ENCODE results near the gene SND1.
"Not testable (repeated sequence)": the region's sequence is repeated elsewhere in the genome, so short reads cannot be mapped to it uniquely, and the experiment has no call there.

Gene SND1

DNA sequence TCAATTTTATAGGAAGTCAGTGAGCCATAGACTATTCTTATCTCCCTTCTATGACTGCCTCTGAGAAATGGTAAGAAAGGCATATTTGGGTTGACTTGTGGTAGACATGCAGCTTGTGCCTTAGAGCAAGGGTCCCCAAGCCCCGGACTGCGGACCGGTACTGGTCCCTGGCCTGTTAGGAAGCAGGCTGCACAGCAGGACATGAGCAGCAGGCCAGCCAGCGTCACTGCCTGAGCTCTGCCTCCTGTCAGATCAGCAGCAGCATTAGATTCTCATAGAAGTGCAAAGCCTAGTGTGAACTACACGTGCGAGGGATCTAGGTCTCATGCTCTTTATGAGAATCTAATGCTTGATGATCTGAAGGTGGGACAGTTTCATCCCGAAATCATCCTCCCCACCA, 180.6 kb downstream of the SND1 start:
- no peak for DNase-seq (ENCODE audit: low spot score)

DNA sequence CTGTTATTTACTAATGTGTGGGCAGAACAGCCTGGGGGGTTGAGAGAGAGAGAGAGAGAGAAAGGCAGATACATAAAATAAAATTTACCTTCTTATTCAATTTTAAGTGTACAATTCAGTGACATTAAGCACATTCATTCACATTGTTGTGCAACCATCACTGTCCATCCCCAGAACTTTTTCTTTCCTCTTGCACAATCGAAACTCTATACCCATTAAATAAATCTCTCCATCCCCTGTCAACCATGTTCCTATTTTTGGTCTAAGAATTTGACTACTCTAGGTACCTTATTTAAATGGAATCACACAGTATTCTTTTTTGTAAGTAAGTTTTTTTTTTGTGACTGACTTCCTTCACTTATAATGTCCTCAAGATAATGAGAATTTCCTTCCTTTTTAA, 181.6 kb downstream of the SND1 start:
- no peak for DNase-seq (ENCODE audit: low spot score)

DNA sequence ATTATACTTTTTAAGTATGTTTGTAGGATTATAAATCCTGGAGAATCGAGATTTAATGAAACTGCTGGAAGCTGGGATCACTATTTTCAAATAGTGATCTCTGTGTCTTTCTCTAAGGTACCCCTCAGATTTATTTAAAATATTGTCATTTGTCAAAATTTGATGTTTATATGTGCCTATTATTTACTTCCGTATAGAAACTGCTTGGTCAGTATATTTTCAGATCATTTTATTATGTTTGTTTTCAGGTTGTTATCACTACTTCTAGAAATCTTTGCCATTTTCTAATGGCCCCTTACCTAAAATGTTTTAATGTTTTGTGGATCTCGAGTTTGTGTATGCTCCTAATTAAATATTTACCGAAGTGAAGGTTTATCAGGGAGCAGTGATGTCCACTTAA, 183.7 kb downstream of the SND1 start:
- no peak for DNase-seq (ENCODE audit: low spot score)

DNA sequence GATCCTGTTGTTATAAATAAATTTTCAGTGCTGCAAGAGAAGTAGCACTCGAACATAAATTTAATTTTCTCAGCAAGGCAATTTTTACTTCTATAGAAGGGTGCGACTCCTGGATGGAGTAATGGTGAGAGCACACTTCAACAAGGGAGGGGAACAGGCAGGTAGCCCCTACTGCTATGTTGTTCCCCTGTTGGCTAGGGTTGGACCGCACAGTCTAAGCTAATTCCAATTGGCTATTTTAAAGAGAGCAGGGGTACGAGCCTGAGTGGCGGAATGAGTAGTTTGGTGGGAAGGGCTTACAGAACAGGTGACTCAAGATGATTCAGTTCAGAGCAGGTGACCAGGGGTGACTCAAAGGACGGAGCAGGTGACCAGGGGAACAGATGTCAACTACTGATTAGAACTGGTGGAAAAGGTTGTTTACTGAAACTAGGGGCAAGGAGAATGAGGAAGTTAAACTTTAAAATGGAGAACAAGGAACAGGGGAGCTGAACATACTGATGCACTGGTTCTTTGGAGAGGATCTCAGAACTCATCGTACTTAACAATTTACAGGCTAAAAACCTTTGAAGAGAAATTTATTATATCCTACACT, 185.9 kb downstream of the SND1 start:
- not testable (repeated sequence) for DNase-seq (ENCODE audit: low spot score)

DNA sequence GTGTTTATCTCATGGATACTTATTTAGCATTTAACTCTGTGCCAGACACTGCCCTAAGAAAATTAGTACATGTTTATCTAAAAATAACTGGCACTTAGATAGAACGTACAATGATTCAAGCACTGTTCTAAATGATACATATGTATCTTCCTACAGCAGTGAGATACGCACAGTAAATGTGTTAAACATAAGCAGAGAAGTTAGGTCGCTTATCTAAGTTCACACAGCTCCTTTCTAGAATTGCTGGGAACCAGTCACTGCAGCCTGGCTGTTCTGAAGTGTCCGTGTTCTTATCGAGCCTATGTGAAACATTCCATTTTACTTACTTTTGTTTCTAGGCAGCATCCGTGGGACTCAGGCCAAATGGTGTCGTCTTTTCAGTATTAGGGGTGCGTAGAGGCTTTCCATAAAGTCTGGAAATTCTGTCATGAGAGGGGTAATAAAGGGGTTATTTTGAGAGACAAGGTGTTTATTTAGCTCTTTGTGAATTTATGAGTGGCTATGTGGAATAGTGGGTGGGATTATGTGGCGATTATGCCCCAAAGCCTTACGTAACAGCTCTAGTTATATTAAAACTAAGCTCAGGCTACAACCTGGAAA, 186.9 kb downstream of the SND1 start:
- DNase-seq (ENCODE audit: low spot score) = no peak

DNA sequence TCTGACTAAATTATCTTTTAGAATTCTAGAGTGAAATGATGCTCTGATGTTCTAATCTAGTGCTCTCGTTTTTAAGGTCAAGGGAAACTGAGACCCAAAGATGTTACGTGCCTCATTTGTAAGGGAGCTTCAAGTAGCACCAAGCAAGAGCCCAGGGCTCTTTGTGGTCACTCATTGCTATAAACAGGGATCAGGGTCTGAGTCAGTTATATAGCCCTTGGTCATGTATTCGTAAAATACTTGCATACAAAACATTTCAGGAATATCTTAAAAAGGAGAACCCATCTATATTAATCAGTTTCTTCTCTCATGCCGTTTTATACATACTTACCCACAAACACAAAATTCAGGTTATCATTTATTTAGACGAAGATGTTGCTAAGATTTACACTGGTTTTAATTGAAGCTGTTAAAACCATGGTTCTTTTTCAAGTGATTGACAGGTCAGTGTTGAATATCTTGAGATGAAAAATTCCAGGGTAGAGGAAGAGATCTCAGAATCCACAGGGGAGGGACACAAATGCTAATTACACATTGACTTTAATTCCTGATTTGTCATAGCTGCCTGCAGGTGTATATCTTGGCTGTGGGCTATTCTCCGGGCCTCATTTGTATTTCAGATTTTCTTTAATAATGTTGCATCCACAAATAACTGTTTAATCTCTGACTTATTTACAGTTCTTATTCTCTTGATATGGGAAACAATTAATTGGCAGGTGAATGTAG, 188.4 kb downstream of the SND1 start:
- DNase-seq (ENCODE audit: low spot score) = no peak

DNA sequence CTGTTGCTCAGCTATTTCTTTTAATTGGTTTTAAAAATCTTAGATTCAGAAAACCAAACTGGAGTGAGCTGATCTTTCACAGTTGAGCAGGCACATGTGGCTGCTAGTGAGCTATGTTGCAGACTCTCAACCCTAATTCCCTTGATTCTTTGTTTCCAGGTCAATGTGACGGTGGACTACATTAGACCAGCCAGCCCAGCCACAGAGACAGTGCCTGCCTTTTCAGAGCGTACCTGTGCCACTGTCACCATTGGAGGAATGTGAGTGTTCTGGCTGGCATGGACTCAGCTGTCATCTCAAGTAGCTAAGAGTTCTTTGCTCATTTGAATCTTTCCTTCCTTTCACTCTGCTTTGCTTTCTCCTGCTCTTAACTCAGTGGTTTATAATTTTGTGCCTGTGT, 192.2 kb downstream of the SND1 start:
- DNase-seq (ENCODE audit: low spot score) = no peak

DNA sequence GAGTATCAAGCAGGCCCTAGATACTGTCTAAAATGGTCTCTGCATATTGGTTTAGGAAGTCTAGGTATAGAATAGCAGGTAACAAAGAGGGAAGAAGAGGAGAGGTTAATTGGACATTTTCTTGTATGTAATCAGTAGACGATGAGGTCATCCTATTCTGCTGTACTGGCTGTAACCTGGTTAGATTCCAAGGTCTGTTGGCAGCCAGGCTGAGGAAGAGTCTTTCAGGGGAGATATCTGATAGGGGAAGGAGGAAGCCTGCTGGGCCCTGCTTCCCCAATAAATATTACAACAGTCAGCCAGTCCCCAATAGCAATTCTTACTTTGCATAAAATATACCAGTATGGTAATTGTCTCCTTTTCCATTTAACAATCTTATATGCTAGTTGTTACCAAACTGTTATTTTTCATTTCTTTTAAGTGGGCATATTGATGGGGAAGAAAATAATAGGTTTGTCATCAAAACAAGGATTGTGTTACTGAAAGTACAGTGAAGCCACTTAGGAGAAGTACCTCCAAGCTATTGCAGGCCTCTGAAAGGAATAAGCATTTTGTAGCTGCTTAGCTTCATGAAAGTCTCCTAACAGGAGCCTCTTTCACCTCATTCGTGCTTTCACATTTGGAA, 192.8 kb downstream of the SND1 start:
- DNase-seq (ENCODE audit: low spot score) = no peak

DNA sequence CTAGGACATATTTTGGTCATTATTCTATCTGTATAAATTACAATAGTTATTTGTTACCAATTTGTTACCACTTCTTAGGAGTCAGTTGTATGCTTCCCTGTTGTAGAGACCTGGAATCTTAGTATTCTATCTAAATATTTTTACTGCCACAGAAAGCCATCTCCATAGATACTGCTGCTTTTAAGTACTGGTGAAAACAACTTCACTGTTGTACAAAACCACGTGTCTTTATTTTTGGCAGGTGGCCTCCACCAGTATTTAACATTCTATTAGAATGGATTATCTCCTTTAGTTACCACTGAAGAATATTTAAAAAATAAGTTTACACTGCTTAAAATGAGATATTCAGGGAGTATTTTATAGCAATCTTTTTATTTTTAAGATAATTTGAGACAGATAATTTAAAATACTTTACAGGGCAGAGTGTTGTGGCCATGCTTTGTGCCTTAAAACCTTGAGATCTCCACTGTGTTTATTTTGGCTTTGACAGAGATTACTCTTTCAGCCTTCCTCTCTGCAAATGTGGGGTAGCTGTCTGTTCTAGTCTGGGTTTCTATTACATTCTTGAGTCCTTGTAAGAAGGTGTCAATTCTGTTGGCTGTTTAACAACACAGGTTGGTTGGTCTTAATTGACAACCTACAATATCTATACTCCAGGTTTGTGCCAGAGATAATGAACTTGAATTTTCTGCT, 193.7 kb downstream of the SND1 start:
- DNase-seq (ENCODE audit: low spot score) = no peak

DNA sequence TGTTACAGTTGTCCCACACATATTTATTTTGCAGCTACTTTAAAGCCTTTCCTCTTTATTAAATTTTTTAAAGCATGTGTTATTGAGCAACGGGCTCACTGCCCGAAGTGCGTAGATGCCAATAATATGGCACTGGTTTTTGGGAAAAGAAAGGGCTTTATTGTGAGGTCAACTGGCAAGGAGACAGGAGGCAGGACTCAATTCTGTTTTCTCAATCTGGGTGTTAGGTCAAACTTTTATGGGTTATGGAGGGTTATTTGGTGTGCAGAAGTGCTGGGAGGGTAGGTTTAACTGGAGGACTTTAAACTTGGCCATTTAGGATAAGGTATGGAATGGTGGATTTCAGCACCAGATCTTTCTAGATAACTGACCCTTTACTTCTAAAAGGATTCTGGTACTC, 195.6 kb downstream of the SND1 start:
- DNase-seq (ENCODE audit: low spot score) = no peak

DNA sequence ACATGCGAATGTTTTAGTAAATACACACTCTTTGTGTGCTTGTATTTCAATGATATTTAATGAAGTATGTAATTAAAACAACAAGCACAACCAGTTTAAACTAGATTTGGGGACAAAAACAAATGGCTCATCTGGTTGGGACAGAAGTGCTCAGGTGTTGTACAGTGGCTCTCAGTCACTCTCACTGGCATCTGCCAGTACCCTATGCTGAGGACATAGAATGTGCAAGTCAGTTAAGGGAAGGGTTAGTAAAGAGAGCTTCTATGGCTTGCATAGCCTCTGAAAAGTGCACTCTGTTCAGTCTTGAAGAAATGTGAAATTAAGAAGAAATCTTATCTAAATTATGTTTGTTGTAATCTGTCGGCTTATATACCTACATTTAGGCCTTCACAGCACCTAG, 196.2 kb downstream of the SND1 start:
- no peak for DNase-seq (ENCODE audit: low spot score)

DNA sequence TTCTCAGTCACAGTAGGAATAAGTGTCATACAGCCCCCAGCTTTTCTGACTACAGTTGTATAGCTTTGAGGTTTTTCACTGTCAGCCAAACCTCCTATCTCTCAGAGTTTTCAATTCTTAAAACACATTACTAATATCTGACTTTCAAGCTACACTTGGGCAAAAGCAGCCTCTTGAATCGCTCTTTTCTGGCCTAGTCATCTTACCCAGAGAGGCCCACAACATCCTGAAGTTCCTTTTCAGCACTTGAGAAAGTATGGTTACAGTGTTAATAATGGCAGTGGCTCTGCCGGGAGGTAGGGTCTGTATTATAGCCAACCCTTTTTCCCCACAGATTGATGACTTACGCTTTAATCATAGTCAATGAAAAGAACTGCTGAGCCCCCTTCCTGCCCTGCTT, 198.2 kb downstream of the SND1 start:
- DNase-seq (ENCODE audit: low spot score) = no peak

DNA sequence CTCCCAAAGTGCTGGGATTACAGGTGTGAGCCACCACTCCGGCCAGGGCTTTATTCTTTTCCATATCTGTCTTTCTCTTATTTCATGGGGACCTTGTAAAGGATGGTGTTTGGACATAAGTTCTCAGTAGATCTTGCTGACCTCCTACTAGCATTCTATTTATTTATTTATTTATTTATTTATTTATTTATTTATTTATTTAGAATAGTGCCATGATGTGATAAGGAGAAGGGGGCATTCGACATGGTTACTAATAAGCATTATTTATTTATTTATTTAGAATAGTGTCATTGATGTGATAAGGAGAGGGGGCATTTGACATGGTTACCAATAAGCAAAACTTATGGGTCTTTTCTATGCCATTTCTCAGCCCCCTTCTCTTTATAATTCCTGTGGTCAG, 202.4 kb downstream of the SND1 start:
- no peak for DNase-seq (ENCODE audit: low spot score)

DNA sequence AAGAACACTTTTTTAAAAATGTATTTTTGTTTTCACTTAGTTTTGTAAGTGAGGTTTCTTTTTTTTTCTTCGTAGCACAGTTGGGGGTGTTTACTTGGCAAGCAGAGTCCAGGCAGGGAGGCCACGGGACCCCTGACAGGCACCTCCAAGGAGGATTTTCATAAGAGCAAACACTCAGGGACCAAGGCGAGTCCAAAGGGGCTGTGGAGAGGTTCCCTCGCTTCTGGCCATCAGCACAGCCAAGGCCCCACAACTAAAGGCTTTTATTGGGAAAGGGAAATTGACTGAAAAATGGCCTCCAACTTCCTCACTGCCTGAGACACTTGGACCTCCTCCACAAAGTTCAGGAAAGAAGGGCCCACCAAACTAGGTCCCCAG, 205.5 kb downstream of the SND1 start:
- DNase-seq (ENCODE audit: low spot score) = no peak

DNA sequence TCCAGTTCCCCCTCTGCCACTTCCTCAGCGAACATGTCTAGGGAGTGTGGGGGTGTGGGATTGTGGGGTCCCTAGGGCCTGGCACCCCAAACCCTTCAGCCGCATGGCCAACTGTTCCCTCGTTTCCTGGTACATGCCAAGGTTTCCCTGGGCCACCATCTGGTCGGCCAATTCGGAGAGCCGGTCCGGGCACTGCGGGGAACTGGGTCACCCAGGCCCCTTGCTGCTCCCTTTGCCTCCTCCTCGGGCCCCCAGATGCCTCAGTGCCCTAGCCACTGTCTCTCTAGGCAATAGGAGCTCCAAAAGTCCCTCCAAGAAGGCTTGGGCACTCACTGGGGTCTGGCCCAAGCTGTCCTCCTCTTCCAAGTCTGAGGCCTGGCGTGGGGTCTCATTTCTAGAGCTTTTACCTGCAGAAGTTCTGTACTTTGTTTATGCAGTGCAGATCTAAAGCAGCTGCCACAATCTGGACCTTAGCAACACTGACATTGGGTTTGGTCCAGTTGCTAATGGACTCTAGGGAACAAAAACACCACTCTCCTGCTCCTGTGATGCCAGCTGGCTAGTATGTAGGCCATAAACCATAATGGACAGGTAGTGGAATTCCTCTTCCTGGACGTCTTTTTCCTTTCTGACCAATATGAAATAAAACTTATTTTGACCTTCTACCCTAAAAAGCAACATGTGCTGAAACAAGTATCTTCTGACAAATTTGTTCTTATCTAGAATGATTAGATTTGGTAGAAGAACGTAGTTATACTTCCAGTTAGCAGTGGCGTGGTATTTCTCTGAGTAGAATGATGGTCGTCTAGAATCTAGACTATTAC, 206.3 kb downstream of the SND1 start:
- no peak for DNase-seq (ENCODE audit: low spot score)

DNA sequence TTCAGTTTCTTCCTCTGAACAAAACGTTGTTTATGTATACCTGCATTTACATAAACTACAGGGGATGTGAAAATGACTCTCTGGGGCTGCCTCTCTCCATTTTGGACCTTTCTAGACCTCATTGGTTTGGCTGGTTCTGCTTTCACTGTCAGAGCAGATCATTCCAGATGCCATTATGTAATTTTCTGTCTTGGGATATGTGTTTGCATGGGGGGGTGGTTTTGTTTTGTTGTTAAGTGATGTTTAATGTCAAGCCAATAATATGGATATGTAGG, 206.9 kb downstream of the SND1 start:
- no peak for DNase-seq (ENCODE audit: low spot score)

DNA sequence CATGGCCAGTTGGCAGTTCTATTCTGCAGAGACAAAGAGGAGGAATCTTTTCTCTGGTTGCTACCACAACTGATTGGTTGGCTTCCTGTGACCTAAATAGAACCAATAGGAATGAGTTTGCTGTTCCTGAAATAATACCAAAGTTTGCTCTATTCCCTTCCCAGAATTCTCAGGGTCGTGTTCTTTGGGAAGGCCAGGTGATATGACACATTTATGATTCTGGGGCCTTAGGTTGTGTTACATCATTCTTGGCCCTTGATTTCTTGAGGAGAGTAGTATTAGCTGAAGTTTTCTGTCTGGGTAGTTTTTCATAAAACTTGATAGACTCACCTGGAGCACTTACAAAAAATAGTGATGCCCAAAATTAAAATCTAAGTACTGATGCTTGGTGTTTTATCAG, 207.3 kb downstream of the SND1 start:
- no peak for DNase-seq (ENCODE audit: low spot score)

DNA sequence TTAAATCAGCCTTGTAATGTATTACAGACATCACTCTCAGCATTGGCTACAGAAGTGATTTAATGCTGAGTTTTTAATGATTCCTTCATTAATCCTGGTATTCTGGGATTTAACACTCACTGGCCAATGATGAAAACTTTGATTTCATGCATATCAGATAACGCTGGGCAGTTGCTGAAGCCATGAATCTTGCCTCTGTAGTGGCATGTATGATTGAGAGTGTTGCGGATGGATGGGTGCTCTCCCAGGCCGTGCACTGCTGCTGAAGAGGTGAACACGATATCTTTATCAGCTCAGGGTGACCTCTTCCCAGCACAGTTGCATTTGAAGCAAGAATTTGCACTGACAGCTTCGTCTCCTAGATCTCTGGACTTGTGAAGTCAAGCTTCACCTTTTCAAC, 210.5 kb downstream of the SND1 start:
- DNase-seq (ENCODE audit: low spot score) = no peak

DNA sequence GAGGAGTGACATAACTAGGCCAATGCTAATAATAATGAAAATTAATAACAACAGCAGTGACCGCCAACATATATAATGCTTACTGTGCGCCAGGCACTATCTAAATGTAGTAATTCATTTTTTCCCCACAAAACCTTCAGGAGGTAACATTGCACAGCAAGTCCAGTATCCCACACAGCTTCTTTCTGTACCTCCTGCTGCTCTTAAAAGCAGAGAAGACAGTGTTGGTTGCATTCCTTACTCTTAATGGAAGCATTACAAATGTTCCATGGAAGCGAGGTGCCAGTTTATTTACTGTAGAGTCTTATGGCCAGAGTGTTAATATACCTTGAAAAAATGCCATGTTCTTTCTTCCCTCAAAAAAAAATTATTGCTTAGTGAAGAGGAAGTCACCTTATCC, 211.1 kb downstream of the SND1 start:
- DNase-seq (ENCODE audit: low spot score) = no peak

DNA sequence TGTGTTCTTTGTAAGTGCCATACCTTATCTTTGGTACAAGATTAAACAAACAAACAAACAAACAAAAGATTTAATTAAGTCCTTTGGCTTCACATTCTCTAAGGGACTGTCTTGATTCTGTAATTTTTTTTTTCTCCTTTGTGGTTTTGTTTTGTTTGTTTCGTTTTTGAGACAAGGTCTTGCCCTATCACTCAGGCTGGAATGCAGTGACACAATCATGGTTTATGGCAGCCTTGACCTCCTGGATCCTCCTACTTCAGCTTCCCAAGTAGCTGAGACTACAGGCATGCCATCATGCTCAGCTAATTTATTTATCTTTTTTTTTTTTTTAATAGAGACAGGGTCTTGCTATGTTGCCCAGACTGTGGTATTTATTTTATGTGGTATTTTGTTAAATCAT, 213.5 kb downstream of the SND1 start:
- no peak for DNase-seq (ENCODE audit: low spot score)

DNA sequence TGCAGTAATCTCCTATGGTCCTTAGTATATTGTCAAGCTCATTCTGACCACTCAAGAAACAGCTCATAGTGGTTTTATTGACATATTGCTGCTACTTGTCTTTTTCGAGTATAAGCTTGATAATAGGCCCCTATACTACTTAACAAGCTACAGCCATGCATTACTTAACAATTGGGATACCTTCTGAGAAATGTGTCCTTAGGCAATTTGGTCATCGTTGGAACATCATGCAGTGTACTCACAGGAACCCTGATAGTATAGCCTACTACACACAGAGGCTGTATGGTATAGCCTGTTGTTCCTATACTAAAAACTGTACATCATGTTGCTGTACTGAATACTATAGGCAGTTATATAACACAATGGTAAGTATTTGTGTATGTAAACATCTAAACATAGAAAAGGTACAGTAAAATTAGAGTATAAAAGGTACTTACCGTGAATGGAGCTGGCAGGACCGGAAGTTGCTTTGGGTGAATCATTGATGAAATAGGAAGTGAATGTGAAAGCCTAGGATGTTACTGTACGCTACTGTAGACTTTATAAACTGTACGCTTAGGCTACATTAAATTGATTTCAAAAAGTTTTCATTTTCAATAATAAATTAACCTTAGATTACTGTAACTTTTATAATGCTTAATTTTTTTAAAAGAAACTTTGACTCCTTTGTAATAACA, 218.4 kb downstream of the SND1 start:
- DNase-seq (ENCODE audit: low spot score) = no peak

DNA sequence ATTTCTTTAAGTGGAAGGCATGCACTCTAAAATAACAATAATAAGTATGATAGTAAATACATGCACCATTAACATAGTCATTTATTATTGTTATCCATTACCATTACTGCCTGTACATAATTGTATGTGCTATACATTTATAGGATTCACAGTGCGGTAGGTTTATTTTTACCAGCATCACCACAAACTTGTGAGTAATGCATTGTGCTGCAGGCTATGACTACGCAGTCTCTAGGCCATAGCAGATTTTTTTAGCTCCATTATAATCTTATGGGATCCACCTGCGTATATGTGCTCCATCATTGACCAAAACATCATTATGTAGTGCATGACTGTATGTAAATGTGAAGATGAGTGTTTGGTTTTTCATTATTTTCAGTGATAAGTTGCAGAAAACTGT, 219.2 kb downstream of the SND1 start:
- no peak for DNase-seq (ENCODE audit: low spot score)

Measured in left forelimb (tissue), 1 donor.